NCI-H748 treated with DMSO at 0.1 percent for 48 hours (cell line): ENCODE results near the gene CDK18.
"Not testable (repeated sequence)": the region's sequence is repeated elsewhere in the genome, so short reads cannot be mapped to it uniquely, and the experiment has no call there.

Experiments
- DNase-seq: peaks from one replicate; lab custom pipeline; 2025; lab: John Stamatoyannopoulos, UW

The CDK18 gene

GRCh38 chr1:205504311-205505075 lies at the start of gene CDK18:
CDK18 (plus strand) TSS chr1:205504669; CDS start chr1:205523168, 18,499 bp downstream.
- DNase-seq = peak; percentile 21

- no peak for DNase-seq
These were observed 49.5 kb upstream of the CDK18 start for GRCh38 chr1:205454903-205455335.

- DNase-seq = peak; percentile 9
These were observed 48.7 kb upstream of the CDK18 start, which contains the start of gene BLACAT1 for GRCh38 chr1:205455581-205456382. BLACAT1 (minus strand) TSS chr1:205456045.

GRCh38 chr1:205456383-205456867 lies 48.0 kb upstream of the CDK18 start:
- DNase-seq = no peak

GRCh38 chr1:205456868-205457745 lies 47.4 kb upstream of the CDK18 start:
- DNase-seq = peak; percentile 32

- DNase-seq = no peak
These were observed 45.5 kb upstream of the CDK18 start for GRCh38 chr1:205458777-205459566.

- no peak for DNase-seq
These were observed 39.1 kb upstream of the CDK18 start for GRCh38 chr1:205465392-205465791.

GRCh38 chr1:205466595-205467220 lies 37.8 kb upstream of the CDK18 start:
- DNase-seq = no peak

- no peak for DNase-seq
These were observed 34.3 kb upstream of the CDK18 start for GRCh38 chr1:205470131-205470530.

GRCh38 chr1:205472737-205473441 lies 31.6 kb upstream of the CDK18 start:
- no peak for DNase-seq

GRCh38 chr1:205473475-205473874 lies 31.0 kb upstream of the CDK18 start:
- no peak for DNase-seq

- no peak for DNase-seq
These were observed 30.5 kb upstream of the CDK18 start for GRCh38 chr1:205473966-205474365.

- DNase-seq = no peak
These were observed 29.9 kb upstream of the CDK18 start for GRCh38 chr1:205474571-205474970.

- DNase-seq = no peak
These were observed 28.6 kb upstream of the CDK18 start for GRCh38 chr1:205475855-205476254.

GRCh38 chr1:205476648-205477047 lies 27.8 kb upstream of the CDK18 start:
- no peak for DNase-seq

GRCh38 chr1:205477121-205477758 lies 27.2 kb upstream of the CDK18 start:
- DNase-seq = no peak

GRCh38 chr1:205477759-205478247 lies 26.7 kb upstream of the CDK18 start:
- no peak for DNase-seq

GRCh38 chr1:205478985-205479384 lies 25.5 kb upstream of the CDK18 start:
- not testable (repeated sequence) for DNase-seq

GRCh38 chr1:205480349-205480985 lies 24.0 kb upstream of the CDK18 start:
- DNase-seq = no peak
